ENCODE results near the gene CCDC124.
"Not testable (repeated sequence)": the region's sequence is repeated elsewhere in the genome, so short reads cannot be mapped to it uniquely, and the experiment has no call there.

The CCDC124 gene

GRCh38 chr19:17954401-17954800, 21.6 kb downstream of the CCDC124 start:
- DNase-seq, result no peak

GRCh38 chr19:17957149-17957849, 24.5 kb downstream of the CCDC124 start:
- no peak for DNase-seq

GRCh38 chr19:17957885-17958284, 25.1 kb downstream of the CCDC124 start:
- DNase-seq, result no peak

- no peak for DNase-seq
Measured at GRCh38 chr19:17963936-17964691, 31.3 kb downstream of the CCDC124 start.

- no peak for DNase-seq
Measured at GRCh38 chr19:17965370-17966128, 32.7 kb downstream of the CCDC124 start.

GRCh38 chr19:17966129-17966483, 33.3 kb downstream of the CCDC124 start:
- no peak for DNase-seq

GRCh38 chr19:17966550-17967256, 33.9 kb downstream of the CCDC124 start, which contains the start of gene KCNN1:
Gene KCNN1 (plus strand): TSS chr19:17967107. CDS start chr19:17973889, 6,782 bp downstream.
- DNase-seq, result no peak

GRCh38 chr19:17967257-17968051, 34.6 kb downstream of the CCDC124 start:
- DNase-seq, result no peak

- DNase-seq, result no peak
Measured at GRCh38 chr19:17968362-17968761, 35.5 kb downstream of the CCDC124 start.

GRCh38 chr19:17969096-17969792, 36.4 kb downstream of the CCDC124 start:
- DNase-seq, result no peak

GRCh38 chr19:17972230-17972629, 39.4 kb downstream of the CCDC124 start:
- DNase-seq, result no peak

GRCh38 chr19:17973759-17974158, 40.9 kb downstream of the CCDC124 start:
- no peak for DNase-seq

GRCh38 chr19:17974551-17974950, 41.7 kb downstream of the CCDC124 start:
- no peak for DNase-seq

- DNase-seq, result no peak
Measured at GRCh38 chr19:17975032-17975431, 42.2 kb downstream of the CCDC124 start.

GRCh38 chr19:17977021-17977420, 44.2 kb downstream of the CCDC124 start:
- no peak for DNase-seq

- no peak for DNase-seq
Measured at GRCh38 chr19:17977488-17977887, 44.7 kb downstream of the CCDC124 start.

- no peak for DNase-seq
Measured at GRCh38 chr19:17981611-17982010, 48.8 kb downstream of the CCDC124 start.

- no peak for DNase-seq
Measured at GRCh38 chr19:17982430-17982829, 49.6 kb downstream of the CCDC124 start.

GRCh38 chr19:17985037-17985818, 52.4 kb downstream of the CCDC124 start:
- DNase-seq, result no peak

GRCh38 chr19:17986569-17986968, 53.8 kb downstream of the CCDC124 start:
- DNase-seq, result not testable (repeated sequence)

- DNase-seq, result no peak
Measured at GRCh38 chr19:17988161-17988560, 55.3 kb downstream of the CCDC124 start.

All from activated CD4-positive, alpha-beta T cell treated with anti-CD3 and anti-CD28 coated beads, Interleukin-10, Interleukin-2, amounts not matched to agents 100 ng/mL and 50 ng/mL, durations not matched to agents 16 hours and 8 hours (primary cell).